ENCODE measurements around the gene NDUFS3. TPM values are rescaled to one million over a fixed set of nuclear protein-coding genes. Genes with fewer than 3 reads are reported as not detected.

Gene NDUFS3
- total RNA-seq, result 46.7 and 63.6 TPM in 2 replicates

DNA sequence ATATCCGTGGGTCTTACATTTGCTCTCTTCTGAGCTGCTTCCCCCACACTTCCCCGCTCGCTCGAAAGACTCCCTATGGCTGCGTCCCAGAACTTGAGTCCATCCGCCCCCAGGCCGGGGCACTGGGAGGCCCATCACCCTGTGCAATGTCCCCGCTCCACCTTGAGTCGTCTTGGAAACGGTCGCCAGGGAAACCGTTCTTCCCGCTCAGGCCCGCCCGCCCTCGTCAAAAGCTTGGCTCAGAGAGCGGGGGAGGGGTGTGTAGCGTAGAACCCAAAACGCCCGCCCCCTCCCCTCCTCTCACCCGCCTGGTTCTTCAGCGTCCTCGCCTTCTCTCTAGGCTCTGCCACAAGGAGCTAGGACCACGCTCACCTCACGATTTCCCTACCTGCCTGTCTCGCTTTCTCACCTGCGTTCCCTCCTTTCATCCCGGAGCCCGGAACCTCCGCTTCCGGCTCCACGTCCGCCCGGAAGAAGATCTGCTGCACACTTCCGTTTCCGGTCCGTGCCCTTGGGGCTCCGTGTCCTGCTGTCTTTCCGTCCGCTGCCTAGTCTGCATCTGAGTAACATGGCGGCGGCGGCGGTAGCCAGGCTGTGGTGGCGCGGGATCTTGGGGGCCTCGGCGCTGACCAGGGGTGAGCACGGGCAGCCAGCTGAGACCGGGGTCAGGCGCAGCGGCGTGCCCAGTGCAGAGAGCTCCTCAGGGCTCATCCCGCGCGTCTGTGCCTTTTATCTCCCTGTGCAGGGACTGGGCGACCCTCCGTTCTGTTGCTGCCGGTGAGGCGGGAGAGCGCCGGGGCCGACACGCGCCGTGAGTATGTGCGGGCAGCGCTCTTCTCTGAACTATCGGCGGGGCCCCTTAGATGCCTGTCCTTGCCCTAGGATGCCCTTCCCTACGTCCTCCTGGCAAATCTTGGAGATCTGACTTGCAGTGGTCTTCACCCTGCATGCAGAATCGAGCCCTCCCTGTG is at the start of gene NDUFS3, which contains the start of gene KBTBD4:
NDUFS3 (plus strand) TSS at position 551 of the 971 bp plus-strand sequence; CDS start at position 569, 18 bp downstream.
KBTBD4 (minus strand) TSS at position 447 of the 971 bp plus-strand sequence; CDS start at position 428, 19 bp downstream.

GRCh38 chr11:47552566-47553405 is 26.1 kb upstream of the NDUFS3 start, which contains the start of gene CELF1:
TSS of gene CELF1 (minus strand) at chr11:47553132. CDS start at chr11:47499523, 53,609 bp downstream.

DNA sequence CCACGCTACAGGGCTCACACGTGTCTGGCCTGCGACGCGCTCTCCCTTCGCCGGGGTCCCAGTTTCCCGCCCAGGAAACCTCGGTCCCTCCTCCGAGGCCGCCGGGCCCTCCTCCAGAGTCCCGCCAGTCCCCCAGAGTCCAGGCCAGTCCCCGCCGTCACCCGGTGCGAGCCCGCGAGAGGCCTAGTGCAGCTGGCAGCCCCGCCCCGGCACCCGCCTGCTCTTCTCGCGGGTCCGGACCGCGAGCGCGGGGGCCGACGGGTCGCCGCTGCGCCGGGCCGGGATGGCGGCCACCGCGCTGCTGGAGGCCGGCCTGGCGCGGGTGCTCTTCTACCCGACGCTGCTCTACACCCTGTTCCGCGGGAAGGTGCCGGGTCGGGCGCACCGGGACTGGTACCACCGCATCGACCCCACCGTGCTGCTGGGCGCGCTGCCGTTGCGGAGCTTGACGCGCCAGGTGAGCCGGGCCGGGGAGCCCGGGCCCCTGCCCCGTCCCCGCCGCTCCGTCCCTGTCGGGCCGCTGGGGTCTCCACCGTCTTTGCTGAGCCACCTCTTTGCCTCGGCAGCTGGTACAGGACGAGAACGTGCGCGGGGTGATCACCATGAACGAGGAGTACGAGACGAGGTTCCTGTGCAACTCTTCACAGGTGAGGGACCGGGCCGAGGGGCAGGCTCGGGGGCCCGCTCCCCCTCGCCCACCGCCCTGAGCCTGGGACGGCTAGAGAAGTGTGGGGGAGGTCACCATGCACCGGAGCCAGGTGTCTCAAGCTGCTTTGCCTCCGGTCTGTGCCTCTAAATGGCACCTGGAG is 13.3 kb upstream of the NDUFS3 start, which contains the start of gene PTPMT1:
PTPMT1 (plus strand) TSS at position 260 of the 809 bp plus-strand sequence; CDS start at position 284, 24 bp downstream.

DNA sequence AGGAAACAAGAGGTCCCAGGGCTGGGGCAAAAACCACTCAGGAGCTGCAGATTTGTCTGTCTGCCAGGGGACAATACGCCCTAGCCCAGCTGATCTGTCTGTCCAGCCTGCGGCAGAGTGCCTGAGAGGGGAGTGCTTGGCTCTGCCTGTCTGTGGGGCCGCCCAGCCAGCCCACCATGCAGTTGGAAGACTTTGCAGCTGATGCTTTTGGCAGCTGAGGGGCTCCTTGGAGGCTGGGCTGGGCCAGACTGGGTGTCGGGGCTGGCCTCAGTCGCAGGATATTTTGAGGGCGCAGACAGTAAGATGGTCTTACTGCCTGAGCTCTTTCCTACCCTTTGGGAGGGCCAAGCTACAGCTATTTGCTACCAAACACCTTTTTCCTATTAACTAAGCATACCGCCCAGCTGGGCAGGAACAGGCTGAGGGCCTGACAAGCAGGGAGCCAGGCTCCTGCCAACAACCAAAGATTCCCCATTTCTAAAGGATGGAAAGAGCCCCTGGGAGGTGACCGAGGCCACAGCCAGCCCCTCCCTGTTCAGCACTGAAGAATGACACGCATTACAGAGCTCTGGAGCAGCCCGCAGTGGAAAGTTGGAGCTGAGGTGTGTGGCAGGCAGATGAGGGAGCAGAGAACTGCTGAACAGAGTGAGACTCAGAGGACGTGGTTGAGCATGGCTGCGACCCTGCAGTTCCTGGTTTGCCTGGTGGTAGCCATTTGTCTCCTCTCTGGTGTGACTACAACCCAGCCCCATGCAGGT is 7.4 kb downstream of the NDUFS3 start, which contains the start of gene FAM180B:
FAM180B (plus strand) TSS at position 581 of the 758 bp plus-strand sequence; CDS start at position 672, 91 bp downstream.

DNA sequence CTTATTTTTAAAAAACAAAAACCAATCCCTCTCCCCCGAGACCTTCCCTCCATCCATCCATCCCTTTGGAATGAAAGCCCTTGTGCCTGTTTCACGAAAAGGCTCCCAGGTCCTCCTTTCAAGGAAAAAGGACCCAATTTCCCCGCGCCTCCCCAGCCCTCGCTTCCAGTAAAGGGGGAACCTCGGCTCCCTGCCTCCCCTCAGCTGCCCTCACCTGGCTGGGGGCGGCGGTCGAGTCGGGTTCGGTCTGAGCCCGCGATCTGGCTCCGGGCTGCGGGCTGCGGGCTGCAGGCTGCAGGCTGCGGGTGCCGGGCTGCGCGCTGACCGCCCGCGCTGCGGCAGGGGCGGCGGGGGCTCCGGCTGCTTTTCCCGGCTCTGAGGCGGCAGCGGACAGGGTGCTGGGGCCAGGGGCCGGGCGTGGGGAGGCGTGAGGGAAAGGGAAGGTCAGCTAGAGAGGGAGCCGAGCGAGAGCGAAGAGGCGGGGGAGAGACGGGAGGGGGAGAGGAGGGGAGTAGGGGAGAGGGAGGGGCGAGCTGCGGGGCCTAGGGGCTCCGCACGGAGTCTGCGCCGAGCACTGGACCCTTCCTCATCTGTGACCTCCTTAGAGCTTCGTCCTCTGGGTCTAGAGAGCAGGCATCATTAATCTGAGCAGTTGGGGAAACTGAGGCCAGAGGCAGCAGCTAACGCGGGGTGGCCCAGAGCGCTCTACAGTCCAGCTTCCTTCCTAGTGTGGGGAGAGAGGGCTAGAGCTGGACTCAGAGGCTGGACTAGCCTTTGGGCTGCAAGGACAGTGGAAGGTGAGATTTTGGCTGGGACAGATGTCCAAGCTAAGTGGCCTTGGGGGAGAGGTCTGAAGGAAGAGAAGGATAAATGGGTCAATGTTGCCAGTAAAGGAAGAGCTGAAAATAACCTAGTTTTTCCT is 15.3 kb downstream of the NDUFS3 start, which contains the start of gene C1QTNF4:
C1QTNF4 (minus strand) TSS at position 478 of the 922 bp plus-strand sequence. CDS start 3,601 bp downstream, outside the sequence.

Other genes starting within 250 kb of the NDUFS3 start
- gene MYBPC3, start 226.4 kb upstream of the NDUFS3 start, total RNA-seq, result not detected in 2 replicates
- gene SPI1, start 200.5 kb upstream of the NDUFS3 start, total RNA-seq, result not detected in 2 replicates
- gene SLC39A13, start 170.5 kb upstream of the NDUFS3 start, total RNA-seq, result 13.3 and 29.6 TPM in 2 replicates
- 135 and 147 TPM in 2 replicates for gene PSMC3, start 152.6 kb upstream of the NDUFS3 start, total RNA-seq
- gene RAPSN, start 129.9 kb upstream of the NDUFS3 start, total RNA-seq, result 0.34 and 0.36 TPM in 2 replicates
- 100 and 142 TPM in 2 replicates for gene CELF1, start 25.9 kb upstream of the NDUFS3 start, total RNA-seq
- gene PTPMT1, start 13.5 kb upstream of the NDUFS3 start, total RNA-seq, result 76.0 and 98.4 TPM in 2 replicates
- 9.0 and 11.3 TPM in 2 replicates for gene KBTBD4, start 104 bp upstream of the NDUFS3 start, total RNA-seq
- gene FAM180B, start 7.6 kb downstream of the NDUFS3 start, total RNA-seq, result not detected in 2 replicates
- gene C1QTNF4, start 15.3 kb downstream of the NDUFS3 start, total RNA-seq, result under 0.01 TPM in 1 of 2 replicates, not detected in the other
- gene MTCH2, start 63.5 kb downstream of the NDUFS3 start, total RNA-seq, result 70.1 and 76.6 TPM in 2 replicates
- 0.34 and 0.78 TPM in 2 replicates for gene AGBL2, start 136.3 kb downstream of the NDUFS3 start, total RNA-seq
- 63.9 and 65.7 TPM in 2 replicates for gene FNBP4, start 188.3 kb downstream of the NDUFS3 start, total RNA-seq